Liver (tissue), 9 donors: ENCODE measurements around the gene KCNK17. TPM values are rescaled to one million over a fixed set of nuclear protein-coding genes. Genes with fewer than 3 reads are reported as not detected.
A peak's percentile ranks its signal among the peaks of the same experiment; 100 is the strongest.

Source experiments
- DNase-seq: peaks from one replicate; pipeline ENCODE4 v3.0.0-alpha.2; 2017; ENCODE audit warnings: low spot score
- H3K27ac ChIP-seq, 2 donors: one replicate each; pipeline ENCODE4 v1.7.0; 2013; ENCODE audit warnings: inconsistent platforms in 2 of 2, low read length in 2 of 2, control low read depth in 1 of 2, low read depth in 1 of 2, mild to moderate bottlenecking in 1 of 2
- H3K27me3 ChIP-seq, 4 donors: one replicate each; pipeline versions ENCODE4 v1.6.1 to v1.7.0; 2013; ENCODE audit warnings: low read length in 3 of 4, inconsistent platforms in 1 of 4, mild to moderate bottlenecking in 1 of 4, moderate library complexity in 1 of 4; ENCODE audit not compliant: control insufficient read depth in 4 of 4, insufficient read depth in 4 of 4
- H3K36me3 ChIP-seq, 4 donors: one replicate each; pipeline versions ENCODE4 v1.6.1 to v1.7.0; 2013; ENCODE audit warnings: low read length in 3 of 4, mild to moderate bottlenecking in 3 of 4, low read depth in 1 of 4, moderate library complexity in 1 of 4; ENCODE audit not compliant: control insufficient read depth in 4 of 4, insufficient read depth in 3 of 4
- H3K4me1 ChIP-seq, 4 donors: one replicate each; pipeline versions ENCODE4 v1.6.1 to v1.7.0; 2013; ENCODE audit warnings: low read length in 3 of 4, mild to moderate bottlenecking in 3 of 4, moderate library complexity in 1 of 4; ENCODE audit not compliant: control insufficient read depth in 4 of 4, insufficient read depth in 4 of 4
- H3K4me3 ChIP-seq, 3 donors: one replicate each; pipeline versions ENCODE4 v1.6.1 to v1.7.0; 2013; ENCODE audit warnings: low read length in 3 of 3, control low read depth in 1 of 3, low read depth in 1 of 3, mild to moderate bottlenecking in 1 of 3
- H3K9ac ChIP-seq, 2 donors: one replicate each; pipeline ENCODE4 v1.7.0; 2013; ENCODE audit warnings: low read length in 2 of 2, mild to moderate bottlenecking in 2 of 2, moderate library complexity in 2 of 2, control low read depth in 1 of 2, low read depth in 1 of 2
- H3K9me3 ChIP-seq, 4 donors: one replicate each; pipeline versions ENCODE4 v1.6.1 to v1.7.0; 2013; ENCODE audit warnings: low read length in 3 of 4; ENCODE audit not compliant: control insufficient read depth in 4 of 4
- ATF3 ChIP-seq: IDR thresholded peaks from 2 replicates; pipeline ENCODE4 v1.6.1; 2016; ENCODE audit warnings: antibody characterized with exemption
- EGR1 ChIP-seq, 2 donors: IDR thresholded peaks; 2 replicates each; pipeline ENCODE4 v1.6.1; 2016 to 2018; ENCODE audit warnings: antibody characterized with exemption in 2 of 2, low read depth in 2 of 2
- FOXA2 ChIP-seq: IDR thresholded peaks from 2 replicates; pipeline ENCODE4 v1.6.1; 2016; ENCODE audit warnings: antibody characterized with exemption
- HNF4A ChIP-seq, 2 donors: conservative IDR thresholded peaks; 2 replicates each; pipeline ENCODE4 v1.6.1; 2016; ENCODE audit warnings: antibody characterized with exemption in 2 of 2, mild to moderate bottlenecking in 2 of 2
- HNF4G ChIP-seq: IDR thresholded peaks from 2 replicates; pipeline ENCODE4 v1.6.1; 2016; ENCODE audit warnings: antibody characterized with exemption
- JUND ChIP-seq, 2 donors: IDR thresholded peaks; 2 replicates each; pipeline ENCODE4 v1.6.1; 2016; ENCODE audit warnings: antibody characterized with exemption in 2 of 2
- NR2F2 ChIP-seq: IDR thresholded peaks from 2 replicates; pipeline ENCODE4 v1.6.1; 2016; ENCODE audit warnings: antibody characterized with exemption
- RAD21 ChIP-seq, 2 donors: IDR thresholded peaks; 2 replicates each; pipeline ENCODE4 v1.6.1; 2016; ENCODE audit warnings: antibody characterized with exemption in 2 of 2, mild to moderate bottlenecking in 2 of 2
- REST ChIP-seq: IDR thresholded peaks from 2 replicates; pipeline ENCODE4 v1.6.1; 2016; ENCODE audit warnings: antibody characterized with exemption, mild to moderate bottlenecking
- RXRA ChIP-seq, 2 donors: IDR thresholded peaks; 2 replicates each; pipeline ENCODE4 v1.6.1; 2017 to 2018; ENCODE audit warnings: antibody characterized with exemption in 2 of 2, mild to moderate bottlenecking in 1 of 2
- TAF1 ChIP-seq: conservative IDR thresholded peaks from 2 replicates; pipeline ENCODE4 v1.6.1; 2016; ENCODE audit warnings: antibody characterized with exemption, mild to moderate bottlenecking
- YY1 ChIP-seq: IDR thresholded peaks from 2 replicates; pipeline ENCODE4 v1.6.1; 2016; ENCODE audit warnings: antibody characterized with exemption, mild to moderate bottlenecking
- WGBS: extraction: QIAGEN DNeasy Blood & Tissue Kit; methylation state at CpG from one replicate; pipeline ENCODE4 v1.1.7; 2013; 5-methylcytosine and 5-hydroxymethylcytosine counted together
- polyA plus RNA-seq, 2 donors: library from polyadenylated mRNA; stranded (reverse) in 1 of 2; unstranded in 1 of 2; fragments of 200-250 nt in 1 of 2; fragments of >200 nt in 1 of 2; fragmentation: Nextera tagmentation in 1 of 2; extraction: Ambion mirVana in 1 of 2; gene quantifications; one replicate each; pipeline versions ENCODE4 v1.2.1 to v1.2.3, GENCODE V29; 2013 to 2015
- total RNA-seq, 2 donors: library from RNA; depleted of rRNA; stranded (reverse); fragments of >200 nt; gene quantifications; one replicate each; pipeline ENCODE4 v1.2.3, GENCODE V29; 2014
- TF ChIP-seq, protein P1 (sequence below): fragments of 150-350 bp; IDR thresholded peaks from 2 replicates; pipeline ENCODE4 v1.5.1; 2017; ENCODE audit warnings: improper control_type of control experiment, low read depth, low read length; ENCODE audit not compliant: missing input control
- TF ChIP-seq, protein P2 (sequence below): IDR thresholded peaks from 2 replicates; pipeline ENCODE4 v1.6.1; 2016; ENCODE audit warnings: antibody characterized with exemption
- donor health status: healthy.
- donor health status: healthy.
- donor health status: healthy.
- donor health status: healthy.
- donor health status: healthy.

The KCNK17 gene
- total and polyA plus RNA-seq, 4 donors: 0.19 to 1.9 (median 0.49) TPM

DNA sequence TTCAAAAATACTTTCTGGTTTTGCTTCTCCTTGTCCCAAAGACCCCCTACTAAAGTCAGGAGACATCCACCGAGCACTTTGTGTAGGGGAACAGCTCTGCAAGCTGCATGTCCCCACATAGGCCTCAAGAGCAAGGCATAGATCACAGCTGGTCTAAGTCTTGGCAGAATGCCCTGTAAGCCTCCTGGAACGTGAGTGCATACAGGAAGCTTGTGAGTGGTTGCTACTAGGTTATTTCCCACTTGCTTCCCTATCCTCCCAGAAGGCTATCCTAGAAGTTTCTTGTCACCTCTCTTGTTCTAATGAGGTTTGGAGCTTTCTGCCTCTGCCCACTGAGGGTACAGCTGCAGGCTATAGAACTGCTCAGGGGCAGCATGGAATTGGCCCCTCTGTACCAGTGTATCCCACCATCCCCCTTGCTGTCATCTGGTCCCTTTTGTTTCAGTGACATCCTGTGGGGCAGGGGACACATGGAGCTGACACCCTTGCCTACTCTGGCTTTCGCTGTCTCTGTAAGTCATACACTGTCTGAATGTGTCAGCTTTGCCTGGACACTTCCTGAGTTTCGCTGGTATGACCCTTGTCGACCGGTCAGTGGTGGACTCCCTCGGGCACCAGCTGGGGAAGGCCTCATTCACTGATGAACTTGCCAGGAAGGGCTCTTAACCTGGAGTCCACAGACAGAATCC, 43.9 kb upstream of the KCNK17 start:
- no peak overlapping the region for H3K4me3 ChIP-seq
- H3K27me3 ChIP-seq: no peaks in the 10 kb centered on the region
- peaks cover 0 to 7% (median 3%) of the 10 kb centered on the region in 4 donors for H3K4me1 ChIP-seq
- H3K9ac ChIP-seq: no peak overlapping the region
- H3K27ac ChIP-seq: no peak overlapping the region
- WGBS: 60% methylated on average over 7 of the region's 7 CpGs
- no peak for DNase-seq
- H3K9me3 ChIP-seq: no peaks in the 10 kb centered on the region
- H3K36me3 ChIP-seq: no peaks in the 10 kb centered on the region
- no peak for TF ChIP-seq ATF3
- TF ChIP-seq, protein P1, sequence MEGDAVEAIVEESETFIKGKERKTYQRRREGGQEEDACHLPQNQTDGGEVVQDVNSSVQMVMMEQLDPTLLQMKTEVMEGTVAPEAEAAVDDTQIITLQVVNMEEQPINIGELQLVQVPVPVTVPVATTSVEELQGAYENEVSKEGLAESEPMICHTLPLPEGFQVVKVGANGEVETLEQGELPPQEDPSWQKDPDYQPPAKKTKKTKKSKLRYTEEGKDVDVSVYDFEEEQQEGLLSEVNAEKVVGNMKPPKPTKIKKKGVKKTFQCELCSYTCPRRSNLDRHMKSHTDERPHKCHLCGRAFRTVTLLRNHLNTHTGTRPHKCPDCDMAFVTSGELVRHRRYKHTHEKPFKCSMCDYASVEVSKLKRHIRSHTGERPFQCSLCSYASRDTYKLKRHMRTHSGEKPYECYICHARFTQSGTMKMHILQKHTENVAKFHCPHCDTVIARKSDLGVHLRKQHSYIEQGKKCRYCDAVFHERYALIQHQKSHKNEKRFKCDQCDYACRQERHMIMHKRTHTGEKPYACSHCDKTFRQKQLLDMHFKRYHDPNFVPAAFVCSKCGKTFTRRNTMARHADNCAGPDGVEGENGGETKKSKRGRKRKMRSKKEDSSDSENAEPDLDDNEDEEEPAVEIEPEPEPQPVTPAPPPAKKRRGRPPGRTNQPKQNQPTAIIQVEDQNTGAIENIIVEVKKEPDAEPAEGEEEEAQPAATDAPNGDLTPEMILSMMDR: no peak
- TF ChIP-seq FOXA2: no peak
- TF ChIP-seq, protein P2, sequence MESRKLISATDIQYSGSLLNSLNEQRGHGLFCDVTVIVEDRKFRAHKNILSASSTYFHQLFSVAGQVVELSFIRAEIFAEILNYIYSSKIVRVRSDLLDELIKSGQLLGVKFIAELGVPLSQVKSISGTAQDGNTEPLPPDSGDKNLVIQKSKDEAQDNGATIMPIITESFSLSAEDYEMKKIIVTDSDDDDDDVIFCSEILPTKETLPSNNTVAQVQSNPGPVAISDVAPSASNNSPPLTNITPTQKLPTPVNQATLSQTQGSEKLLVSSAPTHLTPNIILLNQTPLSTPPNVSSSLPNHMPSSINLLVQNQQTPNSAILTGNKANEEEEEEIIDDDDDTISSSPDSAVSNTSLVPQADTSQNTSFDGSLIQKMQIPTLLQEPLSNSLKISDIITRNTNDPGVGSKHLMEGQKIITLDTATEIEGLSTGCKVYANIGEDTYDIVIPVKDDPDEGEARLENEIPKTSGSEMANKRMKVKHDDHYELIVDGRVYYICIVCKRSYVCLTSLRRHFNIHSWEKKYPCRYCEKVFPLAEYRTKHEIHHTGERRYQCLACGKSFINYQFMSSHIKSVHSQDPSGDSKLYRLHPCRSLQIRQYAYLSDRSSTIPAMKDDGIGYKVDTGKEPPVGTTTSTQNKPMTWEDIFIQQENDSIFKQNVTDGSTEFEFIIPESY: no peak
- TF ChIP-seq JUND (IDR thresholded peaks at IDR 0.05): no peak
- no peak for TF ChIP-seq REST
- TF ChIP-seq RAD21 (IDR thresholded peaks at IDR 0.05): no peak
- no peak for TF ChIP-seq EGR1 (IDR thresholded peaks at IDR 0.05; ENCODE audit: low read depth in 2 of 2)
- no peak for TF ChIP-seq HNF4G
- no peak for TF ChIP-seq YY1
- no peak for TF ChIP-seq TAF1
- TF ChIP-seq NR2F2: no peak

DNA sequence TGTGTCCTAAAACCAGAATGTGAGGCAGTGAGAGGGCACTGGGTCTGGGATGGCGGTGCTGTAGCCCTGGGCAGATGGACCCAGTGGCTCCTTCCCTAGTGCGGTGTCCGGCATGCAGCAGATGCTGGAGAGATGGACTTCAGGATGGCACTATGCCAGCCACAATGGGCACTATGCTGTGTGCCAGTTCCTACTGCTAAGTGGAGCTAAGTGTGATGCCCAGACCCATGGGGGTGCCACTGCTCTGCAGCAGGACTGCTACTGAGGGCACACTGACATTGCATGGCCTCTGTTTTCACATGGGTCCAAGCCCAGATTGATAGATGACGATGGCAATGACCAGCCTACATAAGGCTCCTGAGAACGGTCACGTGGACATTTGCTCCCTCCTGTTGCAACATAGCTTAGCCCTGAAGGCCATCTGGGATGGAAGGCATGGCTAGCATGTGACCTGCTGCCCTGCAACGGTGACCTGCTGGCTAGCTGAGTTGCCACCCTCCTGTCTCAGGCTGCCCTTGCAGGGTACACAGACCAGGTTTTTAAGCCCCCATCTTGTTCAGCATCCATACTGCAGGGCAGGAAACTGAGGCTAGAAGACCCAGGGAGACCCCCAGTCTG, 39.6 kb upstream of the KCNK17 start:
- Histone ChIP-seq H3K36me3 (no peaks in the 10 kb centered on the region), H3K9ac (no peak overlapping the region), H3K4me3 (no peak overlapping the region), H3K4me1 (peaks cover 0 to 3% (median 0%) of the 10 kb centered on the region in 4 donors), H3K27me3 (no peaks in the 10 kb centered on the region), H3K27ac (no peak overlapping the region), H3K9me3 (no peaks in the 10 kb centered on the region)
- 67% methylated on average over 7 of the region's 7 CpGs for WGBS
- TF ChIP-seq FOXA2 (no peak), HNF4A (conservative IDR thresholded peaks at IDR 0.05) (peak in 1 of 2 donors; percentile 15), RXRA (IDR thresholded peaks at IDR 0.05) (peak in 1 of 2 donors; percentile 15)
- DNase-seq: no peak
